GM12892 (cell line): Measurements from ENCODE around the gene CR2.
"Not testable (repeated sequence)": the region's sequence is repeated elsewhere in the genome, so short reads cannot be mapped to it uniquely, and the experiment has no call there.

Experiments used
- POLR2A ChIP-seq: IDR thresholded peaks from 2 replicates; pipeline ENCODE4 v1.6.1; 2011; ENCODE audit warnings: low read depth, low read length, control low read depth
- POLR2AphosphoS5 ChIP-seq: IDR thresholded peaks from 2 replicates; pipeline ENCODE4 v1.6.1; 2011; ENCODE audit warnings: low read depth, low read length, control low read depth

DNA sequence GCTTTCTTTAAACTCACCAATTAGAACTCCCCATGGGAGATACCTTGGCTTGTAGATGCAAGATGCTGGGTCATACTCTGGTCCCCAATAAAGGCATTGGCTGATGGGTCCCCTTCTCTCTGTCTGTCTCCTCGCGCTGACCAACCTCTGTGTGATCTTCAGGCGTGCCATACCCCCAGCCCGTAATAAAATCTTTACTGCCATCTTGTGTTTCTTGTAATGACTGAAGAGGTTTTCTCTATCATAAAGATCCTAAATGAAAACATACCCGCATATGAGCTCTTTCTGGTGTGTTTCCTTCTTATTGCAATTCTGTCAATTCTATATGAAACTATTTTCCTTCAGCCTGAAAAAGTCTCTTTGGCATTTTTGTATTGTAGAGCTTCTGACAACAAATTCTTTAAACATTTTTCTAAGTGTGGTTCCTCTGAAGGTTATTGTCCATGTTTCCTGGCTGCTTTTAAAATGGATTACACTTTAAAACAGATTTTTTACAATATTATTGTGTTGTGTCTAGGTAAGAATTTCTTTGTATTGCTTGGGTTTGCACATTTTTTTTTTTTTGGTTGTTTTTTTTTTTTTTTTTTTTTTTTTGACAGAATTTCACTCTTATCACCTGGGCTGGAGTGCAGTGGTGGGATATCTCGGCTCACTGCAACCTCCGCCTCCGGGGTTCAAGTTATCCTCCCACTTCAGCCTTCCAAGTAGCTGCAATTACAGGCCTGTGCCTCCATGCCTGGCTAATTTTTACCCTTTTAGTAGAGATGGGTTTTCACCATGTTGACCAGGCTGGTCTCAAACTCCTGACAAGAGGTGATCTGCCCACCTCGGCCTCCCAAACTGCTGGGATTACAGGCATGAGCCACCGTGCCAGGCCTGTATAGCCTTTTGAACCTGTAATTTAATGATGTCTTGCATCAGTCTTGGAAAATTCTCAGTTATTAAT, 66.5 kb downstream of the CR2 start:
- not testable (repeated sequence) for TF ChIP-seq POLR2A, POLR2AphosphoS5
